ENCODE measurements around the gene MAGI2. TPM values are rescaled to one million over a fixed set of nuclear protein-coding genes. Genes with fewer than 3 reads are reported as not detected.

MAGI2 gene
- total and polyA plus RNA-seq, 2 of the 13 experiments (the other 11 are each of a cell fraction or from before 2014, with no cell fraction given): 1.5 to 3.8 TPM

DNA sequence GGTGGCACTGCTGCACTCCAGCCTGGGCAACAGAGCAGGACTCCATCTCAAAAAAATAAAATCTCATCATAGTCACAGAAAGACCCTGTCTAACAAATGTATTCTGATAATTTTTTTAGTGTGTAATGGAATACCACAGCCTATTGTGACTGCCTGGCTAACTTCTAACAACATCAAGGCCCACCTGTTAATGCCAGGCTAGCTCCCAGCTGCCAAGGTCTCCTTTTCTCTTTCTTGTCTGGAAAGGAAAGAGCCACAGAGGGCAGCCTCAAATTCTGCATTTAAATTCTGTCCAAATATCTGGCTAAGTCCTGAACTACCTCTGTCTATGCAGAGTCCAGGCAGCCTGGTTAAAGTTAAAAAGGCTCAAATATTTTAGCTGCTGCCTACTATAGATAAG lies 700.9 kb downstream of the MAGI2 start:
- Histone ChIP-seq H2AFZ (ENCODE audit: low read length) (no peak overlapping the region), H3K36me3 (replicated peaks in 1 of 2; ENCODE audit: control insufficient read depth in 1 of 2, insufficient read depth in 2 of 2, low read length in 2 of 2) (no peaks in the 10 kb centered on the region), H3K4me2 (ENCODE audit: low read depth, low read length) (no peak overlapping the region), H3K27me3 (ENCODE audit: control insufficient read depth in 1 of 2, insufficient read depth in 2 of 2, low read length in 2 of 2) (no peaks in the 10 kb centered on the region), H3K79me2 (ENCODE audit: insufficient read depth, low read length) (no peaks in the 10 kb centered on the region), H4K20me1 (ENCODE audit: insufficient read depth, low read length) (no peaks in the 10 kb centered on the region), H3K4me3 (replicated peaks in 1 of 3; ENCODE audit: insufficient read depth in 1 of 3, low read depth in 2 of 3, low read length in 3 of 3) (no peak overlapping the region), H3K9ac (ENCODE audit: insufficient read depth, low read depth, low read length) (no peak overlapping the region), H3K9me3 (ENCODE audit: low read length) (0 out of 2 replicates have a peak, but pooled peaks cover 8% of the 10 kb centered on the region), H3K4me1 (ENCODE audit: insufficient read depth, low read length) (no peaks in the 10 kb centered on the region), H3K27ac (ENCODE audit: extremely low read length, insufficient read depth, low read length) (no peak overlapping the region)
- intact Hi-C loops (cut with micrococcal nuclease; ENCODE audit: unreplicated experiment) (no loop called here), in situ Hi-C loops (cut with HindIII; ENCODE audit: extremely low pct_ligation_motif_present, low pct_unique_long_range_greater_than_20kb) (no loop called here)
- no peak for DNase-seq (ENCODE audit: low spot score)
- ChIA-PET POLR2A (no interaction called here), CTCF (ENCODE audit: low intra/inter-chr PET ratio, low total read pairs) (no interaction called here)
- no peak for ATAC-seq
- BruUV-seq (replicated peaks): no TSS peak
- FAIRE-seq: no peak
- no peak for TF ChIP-seq CREB1 (IDR thresholded peaks at IDR 0.05)
- no peak for TF ChIP-seq CREB1 (CRISPR knock-in tag; IDR thresholded peaks at IDR 0.05)
- no peak for TF ChIP-seq HES4 (CRISPR knock-in tag; IDR thresholded peaks at IDR 0.05; ENCODE audit: borderline replicate concordance)
- TF ChIP-seq ZKSCAN5 (CRISPR knock-in tag; IDR thresholded peaks at IDR 0.05): no peak
- no peak for TF ChIP-seq CEBPG (CRISPR knock-in tag; IDR thresholded peaks at IDR 0.05)
- TF ChIP-seq ADNP (CRISPR knock-in tag; IDR thresholded peaks at IDR 0.05): no peak
- TF ChIP-seq, protein P1, sequence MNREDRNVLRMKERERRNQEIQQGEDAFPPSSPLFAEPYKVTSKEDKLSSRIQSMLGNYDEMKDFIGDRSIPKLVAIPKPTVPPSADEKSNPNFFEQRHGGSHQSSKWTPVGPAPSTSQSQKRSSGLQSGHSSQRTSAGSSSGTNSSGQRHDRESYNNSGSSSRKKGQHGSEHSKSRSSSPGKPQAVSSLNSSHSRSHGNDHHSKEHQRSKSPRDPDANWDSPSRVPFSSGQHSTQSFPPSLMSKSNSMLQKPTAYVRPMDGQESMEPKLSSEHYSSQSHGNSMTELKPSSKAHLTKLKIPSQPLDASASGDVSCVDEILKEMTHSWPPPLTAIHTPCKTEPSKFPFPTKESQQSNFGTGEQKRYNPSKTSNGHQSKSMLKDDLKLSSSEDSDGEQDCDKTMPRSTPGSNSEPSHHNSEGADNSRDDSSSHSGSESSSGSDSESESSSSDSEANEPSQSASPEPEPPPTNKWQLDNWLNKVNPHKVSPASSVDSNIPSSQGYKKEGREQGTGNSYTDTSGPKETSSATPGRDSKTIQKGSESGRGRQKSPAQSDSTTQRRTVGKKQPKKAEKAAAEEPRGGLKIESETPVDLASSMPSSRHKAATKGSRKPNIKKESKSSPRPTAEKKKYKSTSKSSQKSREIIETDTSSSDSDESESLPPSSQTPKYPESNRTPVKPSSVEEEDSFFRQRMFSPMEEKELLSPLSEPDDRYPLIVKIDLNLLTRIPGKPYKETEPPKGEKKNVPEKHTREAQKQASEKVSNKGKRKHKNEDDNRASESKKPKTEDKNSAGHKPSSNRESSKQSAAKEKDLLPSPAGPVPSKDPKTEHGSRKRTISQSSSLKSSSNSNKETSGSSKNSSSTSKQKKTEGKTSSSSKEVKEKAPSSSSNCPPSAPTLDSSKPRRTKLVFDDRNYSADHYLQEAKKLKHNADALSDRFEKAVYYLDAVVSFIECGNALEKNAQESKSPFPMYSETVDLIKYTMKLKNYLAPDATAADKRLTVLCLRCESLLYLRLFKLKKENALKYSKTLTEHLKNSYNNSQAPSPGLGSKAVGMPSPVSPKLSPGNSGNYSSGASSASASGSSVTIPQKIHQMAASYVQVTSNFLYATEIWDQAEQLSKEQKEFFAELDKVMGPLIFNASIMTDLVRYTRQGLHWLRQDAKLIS (CRISPR knock-in tag; IDR thresholded peaks at IDR 0.05): no peak
